Thyroid gland (tissue), 4 donors: Measurements from ENCODE around the gene SIAH1.

Experiments used
- POLR2A ChIP-seq, 2 donors: fragments of 450-650 bp; IDR thresholded peaks; one replicate each; pipeline ENCODE4 v1.6.1; 2017; ENCODE audit warnings: antibody characterized with exemption in 2 of 2, mild to moderate bottlenecking in 2 of 2, moderate library complexity in 1 of 2
- TF ChIP-seq, protein P1 (sequence below), 6 experiments: fragments of 200-600 bp in 3 of 6; fragments of 450-650 bp in 3 of 6; sonication (generic) in 3 of 6; IDR thresholded peaks; one replicate each; pipeline ENCODE4 v1.5.1; 2016 to 2019; ENCODE audit warnings: antibody characterized with exemption in 6 of 6, mild to moderate bottlenecking in 2 of 6, inconsistent platforms in 1 of 6, moderate library complexity in 1 of 6

DNA sequence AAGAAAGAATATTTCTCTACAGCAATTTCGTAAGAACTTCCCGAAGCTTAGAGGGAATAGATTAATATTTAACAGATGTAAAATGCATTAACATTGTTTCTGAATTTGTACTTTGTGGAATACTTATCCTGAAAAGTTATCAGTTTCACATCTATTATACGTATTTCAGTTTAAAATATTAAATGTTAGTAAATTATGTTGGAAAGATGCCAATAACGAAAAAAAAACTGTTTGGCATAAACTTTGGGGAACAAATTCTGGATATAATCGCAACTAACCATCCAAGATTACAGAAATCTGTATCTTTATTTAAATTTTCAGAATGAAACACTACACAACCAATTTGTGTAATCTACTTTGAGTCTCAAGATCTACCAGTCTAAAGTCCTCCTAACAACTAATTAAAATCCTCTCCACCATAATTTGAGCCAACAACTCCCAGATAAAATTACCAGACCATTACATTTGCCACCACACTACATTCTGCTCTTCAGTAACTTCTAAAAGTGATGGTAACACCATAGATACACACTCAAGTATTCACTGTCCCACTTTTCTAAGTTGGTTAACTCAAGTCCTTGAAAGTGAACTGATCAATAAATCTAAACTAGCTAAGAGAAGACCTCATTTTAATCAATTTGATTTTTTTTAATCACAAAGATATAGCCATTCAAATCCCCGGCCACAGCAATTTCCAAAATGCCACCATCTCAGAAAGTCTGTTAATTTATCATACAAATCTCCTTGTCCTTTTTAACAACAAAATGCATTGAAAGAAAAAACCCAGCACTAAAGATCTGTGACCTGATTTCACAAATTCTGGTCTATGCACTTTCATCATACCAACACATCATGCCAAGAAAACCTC is 2.0 kb downstream of the SIAH1 start:
- TF ChIP-seq, protein P1, sequence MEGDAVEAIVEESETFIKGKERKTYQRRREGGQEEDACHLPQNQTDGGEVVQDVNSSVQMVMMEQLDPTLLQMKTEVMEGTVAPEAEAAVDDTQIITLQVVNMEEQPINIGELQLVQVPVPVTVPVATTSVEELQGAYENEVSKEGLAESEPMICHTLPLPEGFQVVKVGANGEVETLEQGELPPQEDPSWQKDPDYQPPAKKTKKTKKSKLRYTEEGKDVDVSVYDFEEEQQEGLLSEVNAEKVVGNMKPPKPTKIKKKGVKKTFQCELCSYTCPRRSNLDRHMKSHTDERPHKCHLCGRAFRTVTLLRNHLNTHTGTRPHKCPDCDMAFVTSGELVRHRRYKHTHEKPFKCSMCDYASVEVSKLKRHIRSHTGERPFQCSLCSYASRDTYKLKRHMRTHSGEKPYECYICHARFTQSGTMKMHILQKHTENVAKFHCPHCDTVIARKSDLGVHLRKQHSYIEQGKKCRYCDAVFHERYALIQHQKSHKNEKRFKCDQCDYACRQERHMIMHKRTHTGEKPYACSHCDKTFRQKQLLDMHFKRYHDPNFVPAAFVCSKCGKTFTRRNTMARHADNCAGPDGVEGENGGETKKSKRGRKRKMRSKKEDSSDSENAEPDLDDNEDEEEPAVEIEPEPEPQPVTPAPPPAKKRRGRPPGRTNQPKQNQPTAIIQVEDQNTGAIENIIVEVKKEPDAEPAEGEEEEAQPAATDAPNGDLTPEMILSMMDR (IDR thresholded peaks at IDR 0.05) = no peak
- TF ChIP-seq POLR2A (IDR thresholded peaks at IDR 0.05) = no peak
